ENCODE data around the gene INVS.
"Not testable (repeated sequence)": the region's sequence is repeated elsewhere in the genome, so short reads cannot be mapped to it uniquely, and the experiment has no call there.

The INVS gene

GRCh38 chr9:100129772-100130171 lies 30.7 kb downstream of the INVS start:
- no peak for DNase-seq

GRCh38 chr9:100131216-100131615 lies 32.2 kb downstream of the INVS start:
- DNase-seq = no peak

- DNase-seq = no peak
Observed at GRCh38 chr9:100131875-100132430, 32.9 kb downstream of the INVS start.

GRCh38 chr9:100134731-100135130 lies 35.7 kb downstream of the INVS start:
- no peak for DNase-seq

GRCh38 chr9:100136799-100137198 lies 37.8 kb downstream of the INVS start:
- not testable (repeated sequence) for DNase-seq

- not testable (repeated sequence) for DNase-seq
Observed at GRCh38 chr9:100140303-100140702, 41.3 kb downstream of the INVS start.

- not testable (repeated sequence) for DNase-seq
Observed at GRCh38 chr9:100141862-100142261, 42.8 kb downstream of the INVS start.

- DNase-seq = not testable (repeated sequence)
Observed at GRCh38 chr9:100145167-100145934, 46.3 kb downstream of the INVS start.

- DNase-seq = not testable (repeated sequence)
Observed at GRCh38 chr9:100145976-100146375, 46.9 kb downstream of the INVS start.

- DNase-seq = peak; percentile 12
Observed at GRCh38 chr9:100150214-100150613, 51.2 kb downstream of the INVS start.

GRCh38 chr9:100160021-100160420 lies 61.0 kb downstream of the INVS start:
- DNase-seq = no peak

- no peak for DNase-seq
Observed at GRCh38 chr9:100167176-100167575, 68.1 kb downstream of the INVS start.

GRCh38 chr9:100167915-100168654 lies 69.0 kb downstream of the INVS start:
- no peak for DNase-seq

- DNase-seq = no peak
Observed at GRCh38 chr9:100170085-100170484, 71.0 kb downstream of the INVS start.

- DNase-seq = no peak
Observed at GRCh38 chr9:100170556-100170955, 71.5 kb downstream of the INVS start.

- DNase-seq = no peak
Observed at GRCh38 chr9:100186356-100186755, 87.3 kb downstream of the INVS start.

- no peak for DNase-seq
Observed at GRCh38 chr9:100190339-100190738, 91.3 kb downstream of the INVS start.

GRCh38 chr9:100191264-100191663 lies 92.2 kb downstream of the INVS start:
- no peak for DNase-seq

- no peak for DNase-seq
Observed at GRCh38 chr9:100193078-100193477, 94.0 kb downstream of the INVS start.

- DNase-seq = no peak
Observed at GRCh38 chr9:100196215-100196614, 97.2 kb downstream of the INVS start.

- DNase-seq = no peak
Observed at GRCh38 chr9:100196828-100197227, 97.8 kb downstream of the INVS start.

GRCh38 chr9:100197553-100197952 lies 98.5 kb downstream of the INVS start:
- DNase-seq = no peak

GRCh38 chr9:100202806-100203205 lies 103.8 kb downstream of the INVS start:
- DNase-seq = no peak

GRCh38 chr9:100204796-100205195 lies 105.8 kb downstream of the INVS start:
- no peak for DNase-seq
